ENCODE results near the gene RAMP1.

The RAMP1 gene

GRCh38 chr2:237895544-237896506 is 36.4 kb downstream of the RAMP1 start:
- no peak for DNase-seq (ENCODE audit: low read depth)

DNA sequence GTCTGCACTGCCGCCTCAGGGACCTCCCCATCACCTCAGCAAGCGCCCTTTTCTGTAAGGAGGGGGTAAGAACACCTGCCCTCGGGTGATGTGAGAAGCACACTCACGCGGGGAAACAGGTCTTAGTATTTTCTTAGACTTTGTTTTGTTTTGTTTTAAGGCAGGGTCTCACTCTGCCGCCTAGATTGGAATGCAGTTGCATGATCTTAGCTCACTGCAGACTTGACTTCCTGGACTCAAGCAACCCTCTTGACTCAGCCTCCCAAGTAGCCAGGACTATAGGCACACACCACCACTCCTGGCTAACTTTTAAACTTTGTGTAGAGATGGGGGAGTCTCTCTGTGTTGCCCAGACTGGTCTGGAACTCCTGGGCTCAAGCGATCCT is 37.1 kb downstream of the RAMP1 start:
- no peak for DNase-seq (ENCODE audit: low read depth)

- no peak for DNase-seq (ENCODE audit: low read depth)
Observed at GRCh38 chr2:237896956-237897355, 37.5 kb downstream of the RAMP1 start.

DNA sequence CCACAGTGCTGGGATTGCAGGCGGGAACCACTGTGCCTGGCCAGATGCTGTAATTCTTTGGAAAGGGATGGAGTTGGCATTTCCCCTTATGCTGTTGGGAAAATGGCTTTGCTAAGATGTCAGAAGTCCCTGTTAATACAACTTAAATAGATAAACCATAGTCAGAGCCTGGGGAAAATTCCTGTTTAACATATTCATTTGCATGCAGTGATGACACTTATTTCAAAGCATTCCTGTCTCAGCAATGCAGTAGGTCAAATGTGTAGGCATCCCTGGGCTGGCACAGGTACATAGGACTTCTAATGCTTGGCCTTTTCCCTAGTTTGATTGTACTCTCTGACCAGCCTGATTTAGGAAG is 38.6 kb downstream of the RAMP1 start:
- DNase-seq (ENCODE audit: low read depth), result no peak

DNA sequence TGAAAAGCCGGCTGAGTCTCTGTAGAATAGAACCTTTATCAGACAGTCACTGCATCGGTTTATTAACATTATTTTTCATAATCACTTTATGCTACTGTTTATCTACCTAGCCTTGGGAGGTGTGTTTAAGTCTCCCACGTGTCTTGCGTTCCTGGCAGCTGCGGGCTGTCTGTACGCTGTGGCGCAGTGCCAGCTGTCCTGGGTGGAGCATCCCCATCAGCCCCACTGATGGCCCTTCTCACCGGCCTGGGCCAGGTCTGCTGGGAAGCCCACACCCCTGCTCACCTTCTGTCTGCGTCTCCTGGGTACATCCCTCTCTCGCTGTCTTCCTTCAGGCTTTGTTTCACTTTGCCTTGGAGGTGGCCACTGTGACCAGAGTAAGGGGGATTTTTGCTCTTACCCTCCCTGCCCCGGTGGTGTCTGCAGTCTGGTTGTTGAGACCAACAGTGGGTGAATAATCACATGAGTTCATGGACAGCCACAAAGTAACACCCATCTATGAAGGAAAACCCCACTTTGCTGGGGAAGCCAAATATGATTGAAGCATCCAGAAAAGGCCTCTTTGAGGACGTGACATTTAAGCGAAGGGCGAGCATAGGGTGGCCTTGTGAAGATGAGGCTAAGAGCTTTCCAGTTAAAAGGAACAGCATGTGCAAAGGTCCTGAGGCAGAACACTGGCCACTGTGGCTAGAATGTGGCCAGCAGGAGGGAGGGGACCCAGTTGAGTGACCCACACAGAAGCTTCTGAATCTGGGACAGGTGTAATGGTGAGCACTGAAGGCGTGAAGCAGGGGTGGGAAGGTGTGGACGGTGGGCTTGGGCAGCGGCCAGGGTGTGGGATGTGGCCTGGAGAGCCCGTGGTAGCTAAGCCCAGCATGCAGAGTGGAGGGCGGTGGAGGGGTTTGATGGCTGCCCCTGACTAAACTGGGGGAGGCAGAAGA is 41.7 kb downstream of the RAMP1 start:
- no peak for DNase-seq (ENCODE audit: low read depth)

GRCh38 chr2:237901932-237902850 is 42.8 kb downstream of the RAMP1 start:
- no peak for DNase-seq (ENCODE audit: low read depth)

DNA sequence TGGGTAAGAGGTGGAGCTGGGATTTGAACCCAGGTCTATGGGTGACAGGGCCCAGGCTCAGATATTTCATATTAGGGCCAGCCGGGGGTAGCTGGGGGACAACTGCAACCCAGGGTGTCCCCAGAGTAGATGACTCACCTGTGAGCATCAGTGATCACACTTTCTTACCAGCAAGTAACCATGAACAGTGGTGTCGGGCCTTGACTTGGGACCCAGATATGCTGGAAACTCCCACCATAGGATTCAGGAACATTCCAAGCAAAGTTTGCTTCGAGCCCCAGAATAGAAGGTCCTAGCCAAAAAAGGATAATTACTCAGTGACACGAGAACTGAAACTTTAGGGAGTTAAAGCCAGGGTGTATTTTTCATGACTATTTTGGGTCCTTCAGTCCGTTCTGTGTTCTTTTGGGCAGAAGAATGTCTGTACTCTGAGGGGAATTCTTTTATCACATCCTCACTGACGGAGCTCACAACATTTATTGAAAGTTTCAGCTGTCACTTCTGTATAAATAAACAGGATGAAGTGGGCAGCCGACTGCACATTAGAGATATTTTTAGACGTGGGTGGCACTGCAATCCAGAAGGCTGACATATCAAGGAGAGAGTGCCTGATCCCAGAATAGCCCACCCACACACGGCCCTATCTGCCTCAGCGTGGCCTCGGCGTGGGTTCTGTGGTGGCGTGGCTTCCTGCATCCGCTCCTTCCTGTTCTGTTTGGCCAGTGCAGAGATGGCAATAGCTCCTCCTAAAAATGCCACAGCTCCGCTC is 45.6 kb downstream of the RAMP1 start:
- DNase-seq (ENCODE audit: low read depth), result no peak

DNA sequence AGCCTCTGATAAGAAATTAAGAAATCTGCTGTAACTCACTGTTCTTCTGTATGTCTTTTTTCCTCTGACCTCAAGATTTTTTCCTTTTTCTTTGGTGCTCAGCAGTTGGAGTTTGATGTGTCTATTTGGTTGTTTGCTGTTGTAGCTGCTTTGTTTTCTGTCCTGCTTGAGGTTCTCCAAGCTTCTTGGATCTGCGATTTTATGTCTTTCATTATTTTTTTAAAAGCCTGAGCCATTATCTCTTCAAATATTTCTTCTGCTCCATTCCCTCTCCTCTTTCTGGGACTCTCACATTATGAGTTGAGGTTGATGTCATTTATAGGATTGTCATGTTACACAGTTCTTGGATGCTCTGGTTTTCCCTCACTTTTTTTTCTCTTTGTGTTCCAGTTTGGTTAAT is 47.7 kb downstream of the RAMP1 start:
- no peak for DNase-seq (ENCODE audit: low read depth)

GRCh38 chr2:237909075-237909695 is 49.8 kb downstream of the RAMP1 start:
- no peak for DNase-seq (ENCODE audit: low read depth)

GRCh38 chr2:237909801-237910475 is 50.5 kb downstream of the RAMP1 start:
- no peak for DNase-seq (ENCODE audit: low read depth)

- DNase-seq (ENCODE audit: low read depth), result no peak
Observed at GRCh38 chr2:237910576-237911362, 51.3 kb downstream of the RAMP1 start.

DNA sequence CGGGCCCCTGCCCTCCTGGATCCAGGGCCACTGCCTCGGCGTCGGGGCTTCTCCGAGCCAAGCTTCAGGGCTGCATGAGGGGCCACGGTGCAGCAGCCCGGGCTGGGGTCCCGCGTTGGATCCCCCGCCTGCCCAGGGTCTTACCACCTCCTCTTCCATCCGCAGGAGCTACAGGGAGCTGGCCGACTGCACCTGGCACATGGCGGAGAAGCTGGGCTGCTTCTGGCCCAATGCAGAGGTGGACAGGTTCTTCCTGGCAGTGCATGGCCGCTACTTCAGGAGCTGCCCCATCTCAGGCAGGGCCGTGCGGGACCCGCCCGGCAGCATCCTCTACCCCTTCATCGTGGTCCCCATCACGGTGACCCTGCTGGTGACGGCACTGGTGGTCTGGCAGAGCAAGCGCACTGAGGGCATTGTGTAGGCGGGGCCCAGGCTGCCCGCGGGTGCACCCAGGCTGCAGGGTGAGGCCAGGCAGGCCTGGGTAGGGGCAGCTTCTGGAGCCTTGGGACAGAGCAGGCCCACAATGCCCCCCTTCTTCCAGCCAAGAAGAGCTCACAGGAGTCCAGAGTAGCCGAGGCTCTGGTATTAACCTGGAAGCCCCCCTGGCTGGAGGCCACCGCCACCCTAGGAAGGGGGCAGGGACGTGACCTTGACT is 52.1 kb downstream of the RAMP1 start:
- DNase-seq (ENCODE audit: low read depth), result no peak

- DNase-seq (ENCODE audit: low read depth), result no peak
Observed at GRCh38 chr2:237912271-237913192, 53.1 kb downstream of the RAMP1 start.

GRCh38 chr2:237913193-237913917 is 53.9 kb downstream of the RAMP1 start:
- no peak for DNase-seq (ENCODE audit: low read depth)

DNA sequence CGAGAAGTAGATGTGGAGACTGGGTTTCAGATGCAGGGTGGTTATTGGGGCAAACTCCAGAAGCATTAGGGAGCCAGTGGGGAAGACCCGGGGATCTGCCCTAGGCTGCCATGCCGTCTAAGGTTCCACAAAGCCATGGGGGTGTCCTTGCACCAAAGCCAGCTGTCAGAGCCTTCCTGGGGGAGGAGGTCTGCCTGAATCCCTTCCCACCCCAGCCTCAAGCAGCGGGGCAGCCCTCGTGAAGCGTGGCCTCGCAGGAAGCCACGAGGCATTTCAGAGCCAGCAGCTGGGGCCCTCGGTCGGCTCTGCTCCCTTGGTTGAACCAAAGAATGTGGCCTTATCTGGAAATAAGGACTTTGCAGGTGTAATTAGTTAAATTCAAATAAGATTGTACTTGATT is 56.2 kb downstream of the RAMP1 start:
- no peak for DNase-seq (ENCODE audit: low read depth)

DNA sequence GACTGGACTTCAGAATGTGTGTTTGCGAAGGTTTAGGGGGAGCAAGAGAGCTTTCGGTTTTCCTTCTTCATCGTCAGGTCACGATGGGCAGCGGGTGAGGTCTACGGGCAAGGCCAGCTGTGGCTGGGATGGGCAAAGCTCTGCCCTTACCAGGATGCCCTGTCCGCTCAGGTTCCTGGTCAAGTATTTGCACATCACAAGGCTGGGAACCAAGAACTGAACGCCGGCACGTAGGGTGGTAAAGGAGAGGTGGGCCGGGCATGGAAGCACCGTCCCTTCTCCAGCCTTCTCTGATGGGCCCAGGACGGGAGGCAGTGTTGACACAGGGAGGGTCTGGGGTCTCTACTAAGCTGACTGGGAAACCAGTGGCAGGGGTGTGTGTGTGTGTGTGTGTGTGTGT is 56.9 kb downstream of the RAMP1 start:
- no peak for DNase-seq (ENCODE audit: low read depth)
